Lung (tissue), 12 donors: ENCODE results near the gene ABCB8. TPM values are rescaled to one million over a fixed set of nuclear protein-coding genes. Genes with fewer than 3 reads are reported as not detected.

Experiments used
- ATAC-seq: fragments of 200-7000 bp; cut with Tn5 transposase; one replicate; pipeline ENCODE4 v1.9.1; 2020; ENCODE audit warnings: moderate number of reproducible peaks; ENCODE audit not compliant: insufficient read depth, low FRiP score
- DNase-seq, 3 donors: peaks; one replicate each; pipeline ENCODE4 v3.0.0-alpha.2; 2013 to 2017
- H3K27ac ChIP-seq, 2 donors: one replicate each; pipeline ENCODE4 v1.5.1; 2013; ENCODE audit warnings: mild to moderate bottlenecking in 2 of 2, moderate library complexity in 2 of 2, control low read depth in 1 of 2, inconsistent platforms in 1 of 2, low read depth in 1 of 2, low read length in 1 of 2
- H3K27me3 ChIP-seq, 3 donors: one replicate each; pipeline ENCODE4 v1.5.1; 2013; ENCODE audit warnings: low read length in 2 of 3; ENCODE audit not compliant: control insufficient read depth in 3 of 3, insufficient read depth in 3 of 3
- H3K36me3 ChIP-seq, 4 donors: one replicate each; pipeline ENCODE4 v1.5.1; 2013; ENCODE audit warnings: low read length in 4 of 4, mild to moderate bottlenecking in 1 of 4, moderate library complexity in 1 of 4; ENCODE audit not compliant: control insufficient read depth in 4 of 4, insufficient read depth in 4 of 4
- H3K4me1 ChIP-seq, 5 donors: one replicate each; pipeline ENCODE4 v1.5.1; 2013; ENCODE audit warnings: low read length in 5 of 5, mild to moderate bottlenecking in 2 of 5, moderate library complexity in 1 of 5; ENCODE audit not compliant: control insufficient read depth in 5 of 5, insufficient read depth in 5 of 5
- H3K4me3 ChIP-seq: one replicate; pipeline ENCODE4 v1.5.1; 2013; ENCODE audit warnings: mild to moderate bottlenecking, control low read depth, moderate library complexity
- H3K9ac ChIP-seq, 2 donors: one replicate each; pipeline ENCODE4 v1.5.1; 2013; ENCODE audit warnings: low read length in 2 of 2, control low read depth in 1 of 2; ENCODE audit not compliant: insufficient read depth in 1 of 2
- H3K9me3 ChIP-seq, 4 donors: one replicate each; pipeline ENCODE4 v1.5.1; 2013; ENCODE audit warnings: low read length in 3 of 4, mild to moderate bottlenecking in 1 of 4, moderate library complexity in 1 of 4; ENCODE audit not compliant: control insufficient read depth in 4 of 4, insufficient read depth in 3 of 4
- CTCF ChIP-seq: IDR thresholded peaks from 2 replicates; pipeline ENCODE4 v1.5.1; 2012; ENCODE audit warnings: mild to moderate bottlenecking; ENCODE audit errors: control extremely low read depth, extremely low read depth
- WGBS, 2 donors: extraction: QIAGEN DNeasy Blood & Tissue Kit; methylation state at CpG; one replicate each; pipeline ENCODE4 v1.1.7; 2013; 5-methylcytosine and 5-hydroxymethylcytosine counted together
- polyA plus RNA-seq, 2 donors: library from polyadenylated mRNA; stranded (reverse); fragments of 200-250 nt; gene quantifications; one replicate each; pipeline ENCODE4 v1.2.1, GENCODE V29; 2013
- total RNA-seq, 2 donors: library from RNA; depleted of rRNA in 1 of 2; stranded (reverse); fragments of >200 nt in 1 of 2; gene quantifications; one replicate each; pipeline ENCODE4 v1.2.1, GENCODE V29; 2014 to 2021
- donor health status: control.
- donor health status: control.
- donor health status: Bipolar disorder and iron deficiency.
- donor health status: healthy.
- donor health status: DM: yes; HTN: yes; CAD: no.

ABCB8 gene
- total and polyA plus RNA-seq, 4 donors: 21.8 to 61.5 (median 28.8) TPM

- no peak for ATAC-seq
These were observed 28.6 kb downstream of the ABCB8 start for GRCh38 chr7:151056666-151057505.

GRCh38 chr7:151057506-151057988, 29.3 kb downstream of the ABCB8 start, which contains the start of gene CDK5:
TSS of gene CDK5 (minus strand) at chr7:151057897. CDS start at chr7:151057848, 49 bp downstream.
- DNase-seq: no peak
- peak within 1 kb of the TSS; percentile 42 to 93 for H3K9ac ChIP-seq

More at GRCh38 chr7:151056666-151057505, 28.6 kb downstream of the ABCB8 start:
- no peak for TF ChIP-seq CTCF
- no peaks in the 10 kb centered on the region for H3K27me3 ChIP-seq
- 34 to 54% methylated on average over 29 of the region's 29 CpGs for WGBS, 2 donors
- H3K27ac ChIP-seq: no peak overlapping the region
- peaks cover 0 to 2% (median 0%) of the 10 kb centered on the region in 4 donors for H3K36me3 ChIP-seq
- no peak for DNase-seq
- no peaks in the 10 kb centered on the region for H3K9me3 ChIP-seq
- peaks cover 11 to 41% (median 21%) of the 10 kb centered on the region in 5 donors for H3K4me1 ChIP-seq
- H3K9ac ChIP-seq: no peak overlapping the region
- H3K4me3 ChIP-seq: peak overlapping the region; percentile 62

DNA sequence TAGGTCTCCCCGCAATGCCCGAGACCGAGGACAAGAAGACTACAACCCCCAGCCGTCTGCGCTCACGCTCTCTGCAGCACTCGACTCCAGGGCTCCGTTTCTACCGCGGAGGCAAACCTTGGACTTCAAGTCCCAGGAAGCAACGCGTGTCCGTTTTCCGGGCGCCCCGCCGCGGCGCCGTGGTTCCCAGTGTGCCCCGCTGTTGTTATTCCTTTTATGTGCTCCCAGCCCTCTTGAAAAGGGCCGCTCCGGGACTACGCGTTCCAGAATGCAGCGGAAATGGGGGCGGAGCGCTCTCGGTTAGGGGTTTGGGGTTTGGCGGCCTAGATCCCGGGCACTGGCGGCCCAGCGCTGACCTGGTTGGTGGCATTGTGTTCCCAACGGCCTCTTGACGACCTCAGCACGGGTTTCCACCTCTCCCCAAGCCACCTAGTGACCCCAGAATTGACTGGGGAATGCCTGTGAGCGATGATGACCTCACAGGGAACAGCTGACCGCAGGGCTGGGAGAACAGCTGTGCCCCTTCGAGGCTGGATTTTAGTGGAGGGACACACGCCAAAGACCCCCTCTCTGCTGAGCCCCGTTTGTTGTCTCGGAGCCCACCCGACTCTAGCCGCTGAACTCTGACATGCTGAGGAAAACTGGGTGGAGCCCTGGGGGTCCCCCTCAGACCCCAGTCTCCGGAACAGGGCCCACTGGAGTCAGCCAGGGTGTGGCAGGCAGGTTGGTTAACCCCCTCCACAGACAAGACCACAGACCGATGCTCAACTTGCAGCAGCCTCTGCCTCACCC, 29.9 kb downstream of the ABCB8 start:
- Histone ChIP-seq H3K36me3 (peaks cover 0 to 5% (median 0%) of the 10 kb centered on the region in 4 donors), H3K9ac (peak overlapping the region; percentile 42 to 93), H3K9me3 (no peaks in the 10 kb centered on the region), H3K4me3 (peak overlapping the region; percentile 42), H3K27ac (peak overlapping the region; percentile 96), H3K27me3 (no peaks in the 10 kb centered on the region), H3K4me1 (peaks cover 12 to 44% (median 26%) of the 10 kb centered on the region in 5 donors)
- no peak for TF ChIP-seq CTCF
- 1% methylated on average over 46 of the region's 46 CpGs for WGBS, 2 donors
- DNase-seq: peak; percentile 99 to 100 (median 100)
- ATAC-seq: peak; percentile 87

More at GRCh38 chr7:151057506-151057988, 29.3 kb downstream of the ABCB8 start, which contains the start of gene CDK5:
- H3K27ac ChIP-seq: peak within 1 kb of the TSS; percentile 96
- 0 to 1% methylated on average over 30 of the region's 30 CpGs for WGBS, 2 donors
- peak within 1 kb of the TSS; percentile 62 for H3K4me3 ChIP-seq
- H3K4me1 ChIP-seq: peaks cover 12 to 44% (median 25%) of the 10 kb centered on the region in 5 donors
- no peaks in the 10 kb centered on the region for H3K9me3 ChIP-seq
- no peaks in the 10 kb centered on the region for H3K27me3 ChIP-seq
- no peak for TF ChIP-seq CTCF
- peaks cover 0 to 5% (median 0%) of the 10 kb centered on the region in 4 donors for H3K36me3 ChIP-seq
- ATAC-seq: no peak
